GM19035 (cell line): ENCODE measurements around the gene MTURN.

Experiments
- ATAC-seq: cut with Tn5 transposase; IDR thresholded peaks from one replicate; pipeline ENCODE4 v1.9.1; 2021; ENCODE audit not compliant: unreplicated experiment

MTURN gene

DNA sequence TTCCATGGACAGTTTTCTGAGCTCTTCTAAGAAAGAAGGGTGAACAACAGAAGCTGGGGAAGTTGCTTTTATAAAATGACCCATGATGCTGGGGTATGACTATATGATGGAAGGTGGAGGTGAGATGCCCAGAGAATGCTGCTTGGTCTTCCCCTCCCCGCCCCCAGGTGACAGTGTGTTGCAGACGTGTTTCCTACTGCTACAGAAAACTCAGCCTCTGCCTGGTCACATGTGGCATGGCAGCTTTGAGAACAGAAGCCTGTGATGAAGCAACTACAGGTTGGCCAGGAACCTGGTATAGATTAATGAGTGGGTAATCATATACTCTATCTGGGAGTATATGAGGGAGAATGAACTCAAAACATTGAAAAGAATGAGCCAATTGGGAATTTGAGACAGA lies 67.1 kb downstream of the MTURN start:
- ATAC-seq = no peak

GRCh38 chr7:30202671-30203070 lies 67.9 kb downstream of the MTURN start:
- ATAC-seq = no peak

- no peak for ATAC-seq
Measured at GRCh38 chr7:30206491-30206890, 71.7 kb downstream of the MTURN start.

DNA sequence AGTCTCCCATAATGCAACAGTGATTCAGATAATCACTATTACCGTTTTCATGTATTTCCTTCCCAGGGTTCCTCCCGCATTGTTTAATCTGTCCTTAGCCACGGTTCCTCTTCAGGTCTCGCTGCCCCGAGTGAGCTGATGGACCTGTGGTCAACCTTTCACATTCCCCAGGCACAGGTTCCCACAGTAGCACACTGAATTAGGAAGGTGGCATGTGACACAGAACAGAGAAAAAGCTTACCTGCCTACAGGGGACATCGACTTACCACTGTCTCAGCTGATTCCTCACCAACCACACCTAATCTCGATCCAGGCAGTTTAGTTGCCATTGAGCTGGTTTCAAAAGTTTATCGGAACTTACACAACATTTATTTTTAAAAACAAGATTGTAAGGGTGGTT lies 72.2 kb downstream of the MTURN start:
- no peak for ATAC-seq

DNA sequence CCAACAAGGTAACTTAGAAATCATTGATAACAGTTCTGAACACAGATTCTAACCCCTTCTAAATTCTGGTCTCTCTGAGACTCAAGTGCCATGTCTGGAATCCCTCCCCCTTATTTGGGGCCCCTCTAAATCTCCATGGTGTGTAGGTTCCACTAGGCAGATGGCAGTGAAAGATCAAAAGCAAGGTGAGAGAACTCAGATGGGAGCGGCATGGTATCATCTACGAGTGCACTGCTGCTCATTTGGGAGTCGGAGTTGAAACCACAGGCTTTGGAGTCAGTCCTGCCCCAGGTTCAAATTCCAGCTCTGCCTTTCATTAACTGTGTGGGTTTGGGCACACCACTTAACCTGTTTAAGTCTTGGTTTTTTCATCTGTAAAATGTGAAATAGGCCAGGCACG lies 72.6 kb downstream of the MTURN start:
- no peak for ATAC-seq

DNA sequence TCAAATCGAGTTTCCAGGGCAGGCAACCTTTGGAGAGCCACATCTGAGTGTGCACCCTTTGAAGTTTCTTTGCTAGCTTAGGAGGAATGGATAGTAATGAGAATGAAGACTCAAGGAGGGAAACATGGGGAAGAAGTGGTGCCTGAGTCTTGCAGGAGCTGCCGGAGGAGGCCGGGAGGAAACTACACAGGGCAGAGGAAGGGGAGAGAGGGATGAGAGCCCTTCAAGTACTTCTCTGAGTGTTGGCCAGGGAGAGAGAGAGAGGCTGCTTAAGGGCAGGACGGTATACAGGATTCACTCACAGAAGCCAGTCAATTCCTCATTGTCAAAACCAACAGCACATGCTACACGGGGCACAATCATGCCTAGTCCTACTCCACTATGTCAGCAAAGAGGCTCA lies 75.2 kb downstream of the MTURN start:
- ATAC-seq = no peak
